HepG2 (cell line): Measurements from ENCODE around the gene KLF7.

Experiments
- CTCF ChIP-seq: sonication (generic); formaldehyde crosslinking; IDR thresholded peaks from 2 replicates; pipeline ENCODE4 v1.5.0; 2020; ENCODE audit warnings: mild to moderate bottlenecking, missing genetic modification reagents, moderate library complexity
- TAF1 ChIP-seq: sonication (generic); formaldehyde crosslinking; IDR thresholded peaks from 2 replicates; pipeline ENCODE4 v1.4.0; 2020; ENCODE audit warnings: missing genetic modification reagents
- ZFAT ChIP-seq: sonication (generic); formaldehyde crosslinking; conservative IDR thresholded peaks from 2 replicates; pipeline ENCODE4 v1.8.1; 2023; ENCODE audit warnings: missing genetic modification reagents, inconsistent platforms
- ZNF639 ChIP-seq: conservative IDR thresholded peaks from 2 replicates; pipeline ENCODE4 v1.6.1; 2018; ENCODE audit warnings: missing genetic modification reagents

GRCh38 chr2:207166349-207167098, 776 bp upstream of the KLF7 start:
- TF ChIP-seq TAF1 (CRISPR knock-in tag) = no peak
- peak; percentile 34; the same call in 1 of the 2 replicates for TF ChIP-seq CTCF (CRISPR knock-in tag)
- no peak for TF ChIP-seq ZNF639 (CRISPR knock-in tag)
- TF ChIP-seq ZFAT (CRISPR knock-in tag) = no peak
